Right lobe of liver (tissue), 4 donors: ENCODE results near the gene FBXO10.

Experiments used
- CTCF ChIP-seq, 4 donors: fragments of 200-600 bp in 3 of 4; fragments of 450-650 bp in 1 of 4; IDR thresholded peaks; one replicate each; pipeline versions ENCODE4 v1.5.1 to v1.8.0; 2016 to 2022; ENCODE audit warnings: antibody characterized with exemption in 4 of 4, mild to moderate bottlenecking in 2 of 4
- POLR2A ChIP-seq: fragments of 450-650 bp; IDR thresholded peaks from one replicate; pipeline ENCODE4 v1.6.1; 2017; ENCODE audit warnings: antibody characterized with exemption, mild to moderate bottlenecking
- donor health status: DM: no; HTN: no; CAD: no.
- donor health status: DM: no; HTN: no; CAD: no.
- donor health status: DM: no; HTN: yes; CAD: no.

- TF ChIP-seq CTCF (IDR thresholded peaks at IDR 0.05) = no peak
- TF ChIP-seq POLR2A = no peak
Observed at GRCh38 chr9:37480759-37481158, 95.4 kb downstream of the FBXO10 start.
